HCT116 (cell line): ENCODE results near the gene DNM3.

Source experiments
- CTCF ChIP-seq, 3 experiments: fragments of 200-600 bp in 1 of 3; sonication (generic) in 1 of 3; IDR thresholded peaks in 2 of 3; conservative IDR thresholded peaks in 1 of 3; 2 replicates each; pipeline ENCODE4 v1.5.1; 2012 to 2017; ENCODE audit warnings: low read depth in 2 of 3, low read length in 2 of 3, antibody characterized with exemption in 1 of 3, borderline replicate concordance in 1 of 3, control low read depth in 1 of 3, mild to moderate bottlenecking in 1 of 3, mixed read lengths in 1 of 3, mixed run types in 1 of 3, moderate library complexity in 1 of 3; ENCODE audit not compliant: insufficient read depth in 1 of 3
- ELF1 ChIP-seq: IDR thresholded peaks from 2 replicates; pipeline ENCODE4 v1.6.1; 2012; ENCODE audit warnings: low read depth, borderline replicate concordance
- EZH2 ChIP-seq: fragments of 200-600 bp; sonication (generic); IDR thresholded peaks from 2 replicates; pipeline ENCODE4 v1.6.1; 2017; ENCODE audit warnings: antibody characterized with exemption, mixed run types
- POLR2A ChIP-seq: IDR thresholded peaks from 2 replicates; pipeline ENCODE4 v1.7.0; 2011; ENCODE audit warnings: borderline replicate concordance; ENCODE audit not compliant: insufficient read depth, insufficient read length; ENCODE audit errors: extremely low read depth
- TCF7L2 ChIP-seq: IDR thresholded peaks from 2 replicates; pipeline ENCODE4 v1.7.0; 2011; ENCODE audit warnings: borderline replicate concordance, inconsistent platforms; ENCODE audit not compliant: insufficient read depth, insufficient read length; ENCODE audit errors: extremely low read depth
- YY1 ChIP-seq: IDR thresholded peaks from 2 replicates; pipeline ENCODE4 v1.6.1; 2011; ENCODE audit warnings: low read length, low read depth, moderate library complexity, mild to moderate bottlenecking; ENCODE audit not compliant: insufficient replicate concordance; ENCODE audit errors: extremely low read depth
- ZNF274 ChIP-seq: fragments of 200-500 bp; sonication (Bioruptor generic); IDR thresholded peaks from 2 replicates; pipeline ENCODE4 v1.6.1; 2014; ENCODE audit warnings: mild to moderate bottlenecking, low read depth, low read length, inconsistent platforms

GRCh38 chr1:172148213-172148612, 306.9 kb downstream of the DNM3 start:
- TF ChIP-seq CTCF (IDR thresholded peaks at IDR 0.05 in 2 of 3, conservative IDR thresholded peaks at IDR 0.05 in 1 of 3; ENCODE audit: borderline replicate concordance in 1 of 3, insufficient read depth in 1 of 3, low read depth in 2 of 3, low read length in 2 of 3) (no peak), ELF1 (no peak), POLR2A (no peak), EZH2 (no peak), ZNF274 (no peak), YY1 (no peak), TCF7L2 (no peak)
